Panc1 (cell line): Measurements from ENCODE around the gene ALS2CL.

ENCODE experiments used
- CTCF ChIP-seq: fragments of 450-650 bp; IDR thresholded peaks from 2 replicates; pipeline ENCODE4 v1.5.1; 2017; ENCODE audit warnings: mild to moderate bottlenecking
- POLR2AphosphoS5 ChIP-seq: IDR thresholded peaks from 2 replicates; pipeline ENCODE4 v1.6.1; 2012; ENCODE audit warnings: mild to moderate bottlenecking, low read depth, low read length, moderate library complexity
- REST ChIP-seq, 2 experiments: IDR thresholded peaks; 2 replicates each; pipeline ENCODE4 v1.6.1; 2011 to 2012; ENCODE audit warnings: low read depth in 2 of 2, control low read depth in 1 of 2, low read length in 1 of 2, mild to moderate bottlenecking in 1 of 2, moderate library complexity in 1 of 2; ENCODE audit not compliant: insufficient read depth in 1 of 2
- SIN3A ChIP-seq: IDR thresholded peaks from 2 replicates; pipeline ENCODE4 v1.6.1; 2012; ENCODE audit warnings: low read depth, mild to moderate bottlenecking, low read length, moderate library complexity, borderline replicate concordance; ENCODE audit not compliant: insufficient read depth
- TCF7L2 ChIP-seq: IDR thresholded peaks from 2 replicates; pipeline ENCODE4 v1.6.1; 2011; ENCODE audit warnings: mild to moderate bottlenecking, low read depth, low read length, inconsistent platforms

- no peak for TF ChIP-seq CTCF
- TF ChIP-seq REST (IDR thresholded peaks at IDR 0.05; ENCODE audit: insufficient read depth in 1 of 2, low read depth in 2 of 2, low read length in 1 of 2): no peak
- no peak for TF ChIP-seq POLR2AphosphoS5
- no peak for TF ChIP-seq TCF7L2
- TF ChIP-seq SIN3A: no peak
Observed at GRCh38 chr3:46713898-46714552, 20.5 kb upstream of the ALS2CL start.
